ENCODE results near the gene FKBP10.

The FKBP10 gene

DNA sequence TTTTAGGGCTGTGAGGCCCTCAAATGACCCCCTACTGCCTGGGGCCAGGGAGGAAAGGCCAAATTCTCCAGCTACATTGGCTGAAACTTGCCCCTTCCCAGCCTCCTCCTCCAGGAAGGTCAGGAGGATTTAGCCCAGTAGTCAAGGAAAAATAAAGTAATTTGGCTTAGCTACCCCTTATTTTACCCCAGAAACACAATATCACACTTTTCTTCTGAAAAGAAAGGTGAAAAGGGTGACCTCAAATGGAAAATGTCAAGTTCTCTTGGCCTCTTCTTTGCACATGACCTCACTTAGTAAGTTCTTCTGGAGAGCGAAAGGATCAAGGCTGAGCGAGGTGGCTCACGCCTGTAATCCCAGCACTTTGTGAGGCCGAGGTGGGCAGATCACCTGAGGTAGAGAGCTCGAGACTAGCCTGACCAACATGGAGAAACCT, 18.2 kb upstream of the FKBP10 start:
- H3K36me3 Mint-ChIP-seq (ENCODE audit: low read depth) = no peaks in the 10 kb centered on the region
- no peak overlapping the region for H3K27ac Mint-ChIP-seq
- no peaks in the 10 kb centered on the region for H3K27me3 Mint-ChIP-seq
- H3K4me3 Mint-ChIP-seq = no peak overlapping the region
- no peaks in the 10 kb centered on the region for H3K9me3 Mint-ChIP-seq
- no peaks in the 10 kb centered on the region for H3K4me1 Mint-ChIP-seq (ENCODE audit: low read depth)

DNA sequence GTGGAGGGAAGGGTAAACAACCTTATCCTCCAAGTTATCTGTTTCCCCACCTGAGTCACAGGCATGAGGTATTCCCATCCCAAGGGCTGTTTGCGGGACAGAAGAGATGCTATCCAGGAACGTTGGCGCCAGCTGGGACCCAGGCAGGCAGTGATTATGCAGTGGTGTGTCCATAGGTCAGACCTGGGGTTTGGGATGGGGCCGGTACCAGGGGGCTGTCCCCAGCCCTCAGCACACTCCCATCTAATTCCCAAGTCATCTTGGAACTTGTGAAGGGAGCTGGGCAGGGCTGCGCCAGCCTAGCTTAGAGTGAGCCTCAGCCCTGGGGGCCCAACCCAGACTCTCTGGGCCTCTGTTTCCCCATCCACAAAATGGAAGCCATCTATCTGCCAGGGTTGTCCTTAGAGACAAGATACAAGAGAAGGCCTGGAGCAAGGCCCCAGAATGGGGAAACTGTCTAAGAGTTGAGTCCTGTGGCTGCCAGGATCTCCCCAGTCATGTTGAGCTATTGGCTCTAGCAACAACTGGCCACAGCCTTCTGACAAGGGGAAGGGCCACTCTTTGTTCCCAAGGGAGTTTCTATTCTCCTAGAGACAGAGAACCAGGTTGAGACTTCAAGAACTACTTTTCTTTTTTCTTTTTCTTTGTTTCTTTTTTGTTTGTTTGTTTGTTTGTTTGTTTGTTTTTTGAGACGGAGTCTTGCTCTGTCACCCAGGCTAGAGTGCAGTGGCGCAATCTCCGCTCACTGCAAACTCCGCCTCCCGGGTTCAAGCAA, 16.5 kb upstream of the FKBP10 start:
- Mint-ChIP-seq H3K4me1 (ENCODE audit: low read depth) (no peaks in the 10 kb centered on the region), H3K27me3 (no peaks in the 10 kb centered on the region), H3K27ac (no peak overlapping the region), H3K36me3 (ENCODE audit: low read depth) (no peaks in the 10 kb centered on the region), H3K9me3 (no peaks in the 10 kb centered on the region), H3K4me3 (no peak overlapping the region)

DNA sequence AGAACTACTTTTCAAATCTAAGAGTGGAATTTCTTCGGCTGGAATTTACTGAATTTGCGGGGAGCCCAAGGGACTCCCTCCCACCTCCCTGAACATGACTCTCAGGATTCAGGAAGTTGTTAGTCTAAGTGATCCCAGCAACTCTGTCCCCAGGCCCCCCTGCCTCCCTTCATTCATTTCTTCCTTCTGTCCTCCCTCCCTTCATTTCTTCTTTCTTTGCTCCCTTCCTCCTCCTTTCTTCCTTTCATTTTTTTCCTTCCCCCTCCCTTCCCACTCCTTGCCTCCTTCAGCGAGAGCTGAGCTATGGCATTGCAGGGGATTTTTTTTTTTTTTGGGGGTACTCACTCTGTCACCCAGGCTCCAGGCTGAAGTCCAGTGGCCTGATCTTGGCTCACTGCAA, 15.4 kb upstream of the FKBP10 start:
- H3K27me3 Mint-ChIP-seq = no peaks in the 10 kb centered on the region
- no peak overlapping the region for H3K4me3 Mint-ChIP-seq
- H3K27ac Mint-ChIP-seq = no peak overlapping the region
- no peaks in the 10 kb centered on the region for H3K36me3 Mint-ChIP-seq (ENCODE audit: low read depth)
- H3K4me1 Mint-ChIP-seq (ENCODE audit: low read depth) = peaks cover 5% of the 10 kb centered on the region
- H3K9me3 Mint-ChIP-seq = no peaks in the 10 kb centered on the region

DNA sequence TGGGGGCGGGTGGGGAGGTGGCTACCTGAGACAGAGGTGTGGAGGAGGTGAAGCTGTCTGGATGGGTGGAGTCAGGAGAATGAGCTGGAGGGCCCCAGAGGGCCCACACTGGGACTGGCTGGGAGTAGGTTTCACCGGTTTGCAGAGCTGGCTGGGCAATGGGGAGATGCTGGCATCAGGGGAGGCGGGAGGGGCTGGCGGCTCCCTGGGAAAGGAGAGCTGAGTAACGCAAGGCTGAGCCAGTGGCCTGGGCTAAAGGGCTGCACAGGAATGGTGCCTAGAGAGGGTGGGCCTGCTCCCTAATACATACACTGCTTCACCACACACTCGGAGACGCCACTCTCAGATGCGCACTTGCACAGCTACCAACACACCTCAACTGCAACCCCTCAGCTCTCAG, 13.4 kb upstream of the FKBP10 start:
- H3K9me3 Mint-ChIP-seq = no peaks in the 10 kb centered on the region
- no peak overlapping the region for H3K4me3 Mint-ChIP-seq
- no peak overlapping the region for H3K27ac Mint-ChIP-seq
- no peaks in the 10 kb centered on the region for H3K36me3 Mint-ChIP-seq (ENCODE audit: low read depth)
- no peaks in the 10 kb centered on the region for H3K27me3 Mint-ChIP-seq
- peaks cover 5% of the 10 kb centered on the region for H3K4me1 Mint-ChIP-seq (ENCODE audit: low read depth)

DNA sequence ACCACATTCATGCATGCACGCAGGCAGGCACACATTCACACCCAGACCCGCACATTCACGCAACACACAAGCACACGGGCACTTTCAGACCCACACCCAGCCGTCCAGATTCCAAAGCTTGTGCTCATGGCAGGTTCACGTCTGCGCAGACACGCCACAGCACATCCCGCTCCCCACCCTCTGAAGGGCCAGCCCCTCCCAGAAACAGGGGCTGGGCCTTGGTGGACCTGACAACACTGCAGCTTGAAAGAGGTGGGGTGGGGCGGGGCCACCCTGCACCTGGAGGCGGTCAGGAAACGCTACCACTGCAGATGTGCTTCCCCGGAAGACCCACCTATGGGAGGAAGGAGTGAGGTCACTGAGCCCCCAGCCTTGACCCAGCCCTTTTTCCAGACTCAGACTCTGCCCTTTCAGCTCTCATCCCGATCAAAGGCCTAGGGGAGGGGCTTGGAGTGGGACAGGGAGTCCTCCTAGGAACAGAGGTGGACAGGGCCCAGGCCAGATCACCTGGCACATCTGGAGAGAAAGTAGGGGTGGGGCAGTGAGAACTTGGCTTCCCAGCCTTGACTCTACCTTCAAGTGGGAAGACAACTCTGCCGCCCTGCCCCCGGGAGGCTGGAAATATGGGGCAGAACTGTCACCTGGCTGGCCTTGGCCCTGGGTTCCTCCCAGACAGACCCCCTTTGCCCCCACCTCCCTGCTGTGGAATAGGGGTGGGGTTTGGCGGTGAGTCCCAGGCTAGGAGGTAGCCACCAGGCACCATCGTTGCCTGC, 12.0 kb upstream of the FKBP10 start:
- Mint-ChIP-seq H3K4me1 (ENCODE audit: low read depth) (peaks cover 5% of the 10 kb centered on the region), H3K4me3 (no peak overlapping the region), H3K36me3 (ENCODE audit: low read depth) (no peaks in the 10 kb centered on the region), H3K27me3 (no peaks in the 10 kb centered on the region), H3K9me3 (no peaks in the 10 kb centered on the region), H3K27ac (no peak overlapping the region)

DNA sequence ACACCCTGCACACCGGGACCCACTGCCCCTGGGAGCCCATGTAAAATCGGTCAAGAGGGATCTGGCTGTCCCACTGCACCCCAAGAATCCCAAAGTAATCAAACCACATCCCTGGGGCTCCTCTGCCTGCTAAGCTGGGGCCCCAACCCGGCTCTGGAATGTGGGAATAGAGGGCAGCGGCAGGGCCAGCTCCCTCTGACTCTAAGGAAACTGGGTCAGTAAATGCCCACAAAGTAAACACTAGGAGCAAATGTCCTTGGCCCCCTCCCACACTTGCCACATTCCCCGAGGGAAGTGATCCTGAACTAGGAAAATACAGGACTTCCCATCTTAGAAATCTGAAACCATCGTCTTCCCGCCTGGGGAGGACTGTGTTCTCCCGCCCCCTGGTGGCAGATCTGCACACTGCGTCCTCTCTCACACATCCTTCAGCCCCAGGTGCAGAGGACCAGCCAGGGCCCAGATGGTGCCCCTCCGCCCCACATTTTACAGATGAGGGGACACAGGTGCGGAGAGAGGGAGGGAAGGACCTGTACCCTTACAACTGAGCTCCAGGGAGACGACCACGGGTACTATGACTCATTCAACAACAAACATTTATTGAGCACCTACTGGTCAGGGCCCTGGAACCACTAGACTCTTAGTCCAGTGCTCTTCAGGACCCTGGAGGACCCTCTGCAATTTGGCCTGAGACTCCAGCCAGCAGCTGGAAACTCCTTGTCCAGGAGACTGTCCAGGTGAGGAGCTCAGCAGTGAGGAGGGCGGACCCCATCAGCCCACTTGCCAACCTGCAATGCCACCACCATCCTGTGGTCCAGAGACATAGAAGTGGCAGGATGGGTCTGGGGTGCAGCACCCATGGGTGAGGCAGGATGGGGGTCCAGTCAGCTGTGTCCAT, 11.2 kb upstream of the FKBP10 start:
- H3K4me3 Mint-ChIP-seq = no peak overlapping the region
- H3K27ac Mint-ChIP-seq = peak overlapping the region; percentile 28
- no peaks in the 10 kb centered on the region for H3K9me3 Mint-ChIP-seq
- no peaks in the 10 kb centered on the region for H3K27me3 Mint-ChIP-seq
- H3K36me3 Mint-ChIP-seq (ENCODE audit: low read depth) = no peaks in the 10 kb centered on the region
- peaks cover 5% of the 10 kb centered on the region for H3K4me1 Mint-ChIP-seq (ENCODE audit: low read depth)

DNA sequence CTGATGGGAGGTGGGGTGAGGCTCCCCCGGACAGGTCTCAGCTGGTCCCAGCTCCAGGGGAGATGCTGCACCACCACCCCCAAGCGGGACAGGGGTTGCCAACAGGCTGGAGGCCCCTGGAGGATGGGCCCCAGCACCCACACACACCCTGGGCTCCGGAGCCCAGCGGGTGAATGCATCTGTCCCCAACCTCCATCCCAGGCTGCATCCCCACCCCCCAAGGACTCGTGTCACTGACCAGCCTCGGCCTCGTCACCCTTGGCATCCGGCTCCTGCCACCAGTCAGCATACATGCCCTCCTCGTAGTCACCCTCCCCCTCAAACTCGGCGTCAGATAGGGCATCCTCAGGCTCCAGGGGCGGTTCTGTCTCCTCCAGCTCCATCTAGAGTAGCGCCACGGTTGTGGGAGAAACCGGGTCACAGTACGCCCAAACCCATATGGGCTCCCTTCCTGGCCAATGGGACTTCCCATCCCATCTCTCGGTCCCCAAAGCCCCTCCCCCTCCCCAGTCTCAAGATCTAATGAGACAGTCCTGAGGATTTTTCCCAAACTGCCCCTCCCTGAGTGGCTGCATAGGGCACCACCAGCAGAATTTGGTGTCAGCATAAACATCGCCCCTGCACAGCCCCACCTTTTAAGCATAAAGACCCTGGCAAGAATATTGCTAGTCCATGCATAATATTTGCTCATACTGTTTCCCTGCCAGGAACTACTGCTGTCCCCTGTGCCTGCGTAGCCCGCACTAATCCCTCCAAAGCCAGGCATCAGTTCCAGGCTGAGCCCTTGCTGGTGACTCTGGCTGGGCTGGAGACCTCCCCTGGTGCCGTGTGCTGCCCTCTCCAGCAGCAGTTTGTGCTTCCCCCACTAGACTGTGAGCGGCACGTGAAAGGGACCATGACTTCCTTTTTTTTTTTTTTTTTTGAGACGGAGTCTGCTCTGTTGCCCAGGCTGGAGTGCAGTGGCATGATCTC, 9.5 kb upstream of the FKBP10 start:
- H3K4me1 Mint-ChIP-seq (ENCODE audit: low read depth) = peaks cover 5% of the 10 kb centered on the region
- no peak overlapping the region for H3K27ac Mint-ChIP-seq
- H3K36me3 Mint-ChIP-seq (ENCODE audit: low read depth) = no peaks in the 10 kb centered on the region
- H3K9me3 Mint-ChIP-seq = no peaks in the 10 kb centered on the region
- H3K4me3 Mint-ChIP-seq = no peak overlapping the region
- no peaks in the 10 kb centered on the region for H3K27me3 Mint-ChIP-seq

DNA sequence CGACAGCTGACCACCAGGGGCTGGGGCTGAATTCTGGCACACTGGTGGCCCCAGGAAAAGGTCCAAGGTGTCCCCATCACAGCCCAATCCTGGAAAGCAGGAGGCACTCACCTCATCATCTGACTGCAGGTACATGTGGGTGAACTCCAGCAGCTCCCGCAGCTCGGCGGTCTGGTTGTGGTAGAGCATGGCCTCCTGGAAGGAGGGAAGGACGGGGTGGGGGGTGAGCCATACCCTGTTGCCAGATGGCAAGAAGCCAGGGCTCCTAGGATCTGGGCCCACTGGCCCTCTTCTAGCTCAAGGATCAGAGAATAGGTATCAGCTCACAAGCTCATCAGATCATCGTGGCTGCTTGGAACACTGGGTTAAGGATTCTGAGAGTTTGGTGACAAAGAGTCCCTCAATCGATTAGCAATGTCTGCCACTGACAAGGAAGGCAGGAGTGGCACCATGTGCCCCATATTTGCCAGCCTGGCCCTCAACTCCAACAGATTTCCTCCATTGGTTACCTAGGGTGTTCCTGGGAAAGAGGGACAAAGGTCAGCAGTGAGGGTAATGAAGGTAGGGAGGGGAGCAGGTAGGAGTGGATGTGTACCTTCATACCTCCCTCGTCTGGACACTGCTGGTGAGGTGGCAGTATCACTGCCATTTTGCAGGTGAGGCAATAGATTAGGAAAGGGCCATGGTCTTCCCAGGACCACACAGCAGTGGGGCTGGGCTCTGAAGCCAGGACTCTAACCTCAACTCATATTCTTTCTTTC, 5.9 kb upstream of the FKBP10 start:
- Mint-ChIP-seq H3K4me1 (ENCODE audit: low read depth) (peaks cover 11% of the 10 kb centered on the region), H3K9me3 (no peaks in the 10 kb centered on the region), H3K27me3 (no peaks in the 10 kb centered on the region), H3K27ac (no peak overlapping the region), H3K4me3 (no peak overlapping the region), H3K36me3 (ENCODE audit: low read depth) (no peaks in the 10 kb centered on the region)

DNA sequence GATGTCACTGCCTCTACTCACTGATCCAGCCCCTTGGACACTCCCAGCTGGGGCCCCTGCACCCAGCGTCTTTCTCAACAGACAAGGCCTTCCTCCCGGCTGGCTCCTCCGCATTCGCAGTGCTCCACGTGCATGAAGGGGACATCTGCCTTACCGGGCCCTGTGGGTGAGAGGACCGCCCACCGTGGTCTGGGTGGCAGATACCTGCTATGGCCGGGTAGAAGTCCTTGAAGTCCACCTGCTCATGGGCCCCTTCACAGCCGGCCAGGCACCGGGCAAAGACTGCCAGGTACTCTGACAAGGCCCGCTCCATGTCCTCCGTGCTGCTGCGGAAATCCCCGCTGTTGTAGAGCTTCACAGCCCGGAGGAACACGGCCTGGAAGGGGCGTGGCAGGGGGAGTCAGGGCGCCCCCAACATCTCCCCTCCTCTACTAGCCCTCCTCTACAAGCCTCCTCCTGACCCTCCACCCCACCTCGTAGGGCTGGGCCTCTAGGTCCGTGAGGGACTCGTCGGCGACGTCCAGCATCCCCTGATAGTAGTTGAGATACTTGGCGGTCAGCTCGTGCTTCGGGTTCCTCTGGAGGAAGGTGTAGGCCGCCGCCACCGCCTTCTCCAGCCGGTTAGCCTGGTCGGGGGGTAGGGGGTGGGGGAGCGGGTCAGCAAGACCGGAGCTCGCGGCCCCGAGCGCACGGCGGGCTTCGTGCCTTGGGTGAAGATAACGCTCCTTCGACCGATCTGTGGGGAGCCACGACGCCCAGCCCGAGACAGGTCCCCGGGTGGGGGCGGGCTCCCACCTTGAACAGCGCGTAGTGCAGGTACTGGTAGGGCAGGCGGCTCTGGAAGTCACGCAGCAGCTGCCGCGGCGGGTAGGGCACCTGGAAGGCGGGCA, 1.9 kb upstream of the FKBP10 start:
- H3K36me3 Mint-ChIP-seq (ENCODE audit: low read depth) = no peaks in the 10 kb centered on the region
- H3K4me1 Mint-ChIP-seq (ENCODE audit: low read depth) = peaks cover 19% of the 10 kb centered on the region
- H3K9me3 Mint-ChIP-seq = no peaks in the 10 kb centered on the region
- peak overlapping the region; percentile 71 for H3K4me3 Mint-ChIP-seq
- H3K27ac Mint-ChIP-seq = no peak overlapping the region
- H3K27me3 Mint-ChIP-seq = peaks cover 8% of the 10 kb centered on the region

DNA sequence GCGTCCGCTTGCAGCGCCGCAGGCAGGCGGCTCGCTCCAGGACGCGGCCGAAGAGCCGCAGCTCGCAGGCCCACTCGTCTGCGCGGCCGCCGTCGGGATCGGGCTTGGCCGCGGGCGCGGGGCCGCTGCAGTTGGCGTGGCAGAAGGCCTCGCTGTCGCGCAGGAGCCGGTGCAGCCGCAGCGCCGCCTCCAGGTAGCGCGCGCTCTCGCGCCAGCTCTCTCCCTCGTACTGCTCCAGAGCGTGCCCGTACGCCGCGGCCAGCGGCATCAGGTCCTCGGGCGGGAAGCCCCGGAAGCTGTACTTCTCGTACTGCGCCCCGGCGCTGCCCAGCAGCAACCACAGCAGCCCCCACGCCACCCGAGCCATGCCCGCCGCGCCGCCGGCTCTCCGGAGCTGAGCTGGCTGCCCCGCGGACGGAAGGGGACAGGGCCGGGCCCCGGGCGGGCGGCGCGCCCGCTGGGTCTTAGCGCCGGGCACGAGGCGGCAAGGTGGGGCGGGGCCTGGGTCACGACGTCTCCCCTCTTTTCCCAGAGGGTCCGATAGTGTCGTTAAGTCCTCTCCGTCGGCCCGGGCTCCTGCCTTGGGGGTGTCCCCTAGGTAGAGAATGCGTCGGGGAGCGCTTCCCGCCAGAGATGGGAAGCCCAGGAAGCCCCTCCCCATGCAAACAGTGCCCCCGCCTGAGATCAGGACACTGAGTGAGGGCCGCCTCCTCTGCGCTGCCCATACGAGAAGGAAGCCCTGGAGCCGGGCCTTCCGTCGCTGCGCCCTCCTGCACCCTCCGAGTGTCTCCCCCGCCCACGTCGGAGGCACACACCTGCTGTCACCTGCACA, 1.0 kb upstream of the FKBP10 start, which contains the start of gene P3H4:
Gene P3H4 (minus strand): TSS at position 401 of the 832 bp plus-strand sequence. CDS start 34 bp downstream, at position 367.
- no peak within 1 kb of the TSS for H3K27ac Mint-ChIP-seq
- peak within 1 kb of the TSS; percentile 82 for H3K4me3 Mint-ChIP-seq
- H3K9me3 Mint-ChIP-seq = no peaks in the 10 kb centered on the region
- peaks cover 8% of the 10 kb centered on the region for H3K27me3 Mint-ChIP-seq
- peaks cover 19% of the 10 kb centered on the region for H3K4me1 Mint-ChIP-seq (ENCODE audit: low read depth)
- H3K36me3 Mint-ChIP-seq (ENCODE audit: low read depth) = no peaks in the 10 kb centered on the region

DNA sequence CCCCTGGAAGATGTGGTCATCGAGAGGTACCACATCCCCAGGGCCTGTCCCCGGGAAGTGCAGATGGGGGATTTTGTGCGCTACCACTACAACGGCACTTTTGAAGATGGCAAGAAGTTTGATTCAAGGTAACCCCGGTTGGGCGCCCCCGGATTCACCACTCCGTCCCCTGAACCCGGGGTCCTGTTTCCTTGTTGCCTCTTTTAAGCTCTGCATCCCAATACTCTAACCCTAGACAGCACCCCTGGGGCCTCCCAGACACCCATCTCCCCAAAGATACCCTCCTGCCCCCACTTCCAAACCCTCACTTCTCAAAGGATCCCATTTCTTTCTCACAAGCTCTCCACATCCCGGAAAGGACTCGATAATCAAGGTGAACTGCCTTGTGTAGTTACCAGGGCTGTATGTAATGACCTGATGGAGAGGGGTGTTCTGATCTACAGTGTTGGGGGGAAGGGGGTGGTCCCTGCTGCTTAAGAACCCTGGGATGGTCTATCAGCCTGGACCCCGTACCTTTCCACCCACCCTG, 412 bp downstream of the FKBP10 start:
- H3K4me3 Mint-ChIP-seq = no peak overlapping the region
- peaks cover 19% of the 10 kb centered on the region for H3K4me1 Mint-ChIP-seq (ENCODE audit: low read depth)
- H3K27ac Mint-ChIP-seq = no peak overlapping the region

DNA sequence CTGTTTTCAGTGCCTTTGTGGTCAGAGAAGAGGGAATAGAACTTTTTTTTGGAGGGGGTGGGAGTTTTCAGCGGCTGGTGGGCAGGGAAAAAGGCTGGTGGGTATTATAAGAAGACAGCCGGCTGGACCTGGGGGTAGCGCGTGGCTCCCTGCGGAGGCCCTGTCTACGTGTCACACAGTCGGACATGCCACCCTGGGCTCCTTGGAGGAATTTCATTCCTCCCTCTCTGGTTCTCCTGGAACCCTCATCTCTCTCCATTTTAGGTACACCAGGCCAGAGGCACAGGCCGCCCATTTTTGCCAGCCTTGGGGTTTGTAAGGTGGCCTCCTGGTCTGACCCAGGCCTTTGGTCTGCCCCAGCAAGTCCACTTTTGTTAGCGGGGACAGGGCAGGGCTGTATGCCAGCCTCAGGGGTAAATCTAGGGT, 908 bp downstream of the FKBP10 start:
- Mint-ChIP-seq H3K27me3 (peaks cover 8% of the 10 kb centered on the region), H3K9me3 (no peaks in the 10 kb centered on the region), H3K36me3 (ENCODE audit: low read depth) (no peaks in the 10 kb centered on the region), H3K27ac (no peak overlapping the region), H3K4me3 (no peak overlapping the region), H3K4me1 (ENCODE audit: low read depth) (peaks cover 19% of the 10 kb centered on the region)

More for the DNA sequence above, 412 bp downstream of the FKBP10 start:
- H3K36me3 Mint-ChIP-seq (ENCODE audit: low read depth) = no peaks in the 10 kb centered on the region
- no peaks in the 10 kb centered on the region for H3K9me3 Mint-ChIP-seq
- peaks cover 8% of the 10 kb centered on the region for H3K27me3 Mint-ChIP-seq

All from stimulated activated naive CD8-positive, alpha-beta T cell treated with anti-CD3 and anti-CD28 coated beads, Interleukin-15, Interleukin-2, amounts not matched to agents 100 ng/mL and 50 ng/mL, for 24 hours (primary cell).